M059J (cell line): Measurements from ENCODE around the gene SMG7. TPM values are rescaled to one million over a fixed set of nuclear protein-coding genes. Genes with fewer than 3 reads are reported as not detected.

Source experiments
- DNase-seq: peaks from one replicate; pipeline ENCODE4 v3.0.0-alpha.2; 2012; ENCODE audit warnings: low read depth
- total RNA-seq: library from RNA; depleted of rRNA; stranded (reverse); fragments of >200 nt; shearing (Covaris generic); gene quantifications from 2 replicates; pipeline ENCODE4 v1.2.3, GENCODE V29; 2014; rRNA removed

SMG7 gene
- total RNA-seq, 1 experiment from 2014 or later = 65.6 TPM

GRCh38 chr1:183590244-183591191, 118.2 kb downstream of the SMG7 start, which contains the start of gene NCF2:
Gene NCF2 (minus strand): TSS chr1:183590459. CDS start chr1:183590329, 130 bp downstream.
- peak; percentile 55 for DNase-seq

GRCh38 chr1:183592733-183593132, 120.4 kb downstream of the SMG7 start:
- DNase-seq = no peak

- no peak for DNase-seq
These were observed 121.1 kb downstream of the SMG7 start for GRCh38 chr1:183593356-183593755.

- DNase-seq = no peak
These were observed 123.2 kb downstream of the SMG7 start for GRCh38 chr1:183595537-183595936.

- no peak for DNase-seq
These were observed 124.2 kb downstream of the SMG7 start for GRCh38 chr1:183596500-183596899.

GRCh38 chr1:183597656-183598347, 125.5 kb downstream of the SMG7 start:
- peak; percentile 43 for DNase-seq

GRCh38 chr1:183598386-183598785, 126.1 kb downstream of the SMG7 start:
- no peak for DNase-seq

GRCh38 chr1:183600136-183600535, 127.8 kb downstream of the SMG7 start:
- peak; percentile 80 for DNase-seq

- DNase-seq = no peak
These were observed 128.3 kb downstream of the SMG7 start for GRCh38 chr1:183600634-183601033.

GRCh38 chr1:183602510-183602909, 130.2 kb downstream of the SMG7 start:
- DNase-seq = no peak

Other genes with a start within 250 kb of the SMG7 start
- 8.2 and 25.2 TPM in 2 replicates for gene NMNAT2, start 54.1 kb upstream of the SMG7 start, total RNA-seq
- gene NCF2, start 118.0 kb downstream of the SMG7 start, total RNA-seq = 10.8 and 17.1 TPM in 2 replicates
- 293 and 409 TPM in 2 replicates for gene ARPC5, start 163.3 kb downstream of the SMG7 start, total RNA-seq
- not detected in 2 replicates for gene APOBEC4, start 180.8 kb downstream of the SMG7 start, total RNA-seq